Uterus (tissue), 4 donors: Measurements from ENCODE around the gene TTLL7. TPM values are rescaled to one million over a fixed set of nuclear protein-coding genes. Genes with fewer than 3 reads are reported as not detected.

Experiments used
- DNase-seq, 2 donors: peaks; one replicate each; pipeline ENCODE4 v3.0.0-alpha.2; 2019 to 2020
- H3K27ac ChIP-seq, 2 donors: fragments of 200-600 bp; sonication (generic); 1 replicate in 1 of 2; 2 replicates in 1 of 2; pipeline ENCODE4 v1.5.1; 2016 to 2018
- H3K27me3 ChIP-seq, 2 donors: fragments of 200-600 bp; sonication (generic); one replicate each; pipeline ENCODE4 v1.5.1; 2018 to 2019; ENCODE audit warnings: control low read depth in 1 of 2
- H3K36me3 ChIP-seq, 2 donors: fragments of 200-600 bp; sonication (generic); one replicate each; pipeline ENCODE4 v1.5.1; 2019; ENCODE audit warnings: control low read depth in 1 of 2
- H3K4me1 ChIP-seq, 2 donors: fragments of 200-600 bp; sonication (generic); one replicate each; pipeline ENCODE4 v1.5.1; 2018 to 2019; ENCODE audit warnings: control low read depth in 1 of 2
- H3K4me3 ChIP-seq, 2 donors: fragments of 200-600 bp; sonication (generic); 1 replicate in 1 of 2; 2 replicates in 1 of 2; pipeline ENCODE4 v1.5.1; 2018 to 2019; ENCODE audit warnings: mild to moderate bottlenecking in 1 of 2
- H3K9me3 ChIP-seq, 2 donors: fragments of 200-600 bp; sonication (generic); one replicate each; pipeline ENCODE4 v1.5.1; 2019; ENCODE audit warnings: control low read depth in 1 of 2
- POLR2A ChIP-seq, 2 donors: fragments of 450-650 bp; IDR thresholded peaks; one replicate each; pipeline ENCODE4 v1.6.1; 2016; ENCODE audit warnings: antibody characterized with exemption in 2 of 2, mild to moderate bottlenecking in 1 of 2, moderate library complexity in 1 of 2
- intact Hi-C: fragments of 100-400 bp; cut with DNase I; formaldehyde crosslinking; loops from one replicate; pipeline ENCODE4 v1.15.1; 2023; ENCODE audit warnings: low total_unique reads
- total RNA-seq, 4 donors: library from RNA; depleted of rRNA in 3 of 4; stranded (reverse); fragments of >200 nt in 3 of 4; gene quantifications; one replicate each; pipeline versions ENCODE4 v1.1.0 to v1.2.4, GENCODE V29; 2014 to 2023
- TF ChIP-seq, protein P1 (sequence below), 4 experiments: fragments of 200-600 bp in 2 of 4; fragments of 450-650 bp in 2 of 4; sonication (generic) in 2 of 4; IDR thresholded peaks; one replicate each; pipeline ENCODE4 v1.5.1; 2016 to 2019; ENCODE audit warnings: antibody characterized with exemption in 4 of 4, mild to moderate bottlenecking in 2 of 4, moderate library complexity in 1 of 4
- donor health status: DM: yes; HTN: yes; CAD: no.

The TTLL7 gene
- total RNA-seq, 4 donors from 2014 or later, result 16.2 to 61.0 (median 34.1) TPM

DNA sequence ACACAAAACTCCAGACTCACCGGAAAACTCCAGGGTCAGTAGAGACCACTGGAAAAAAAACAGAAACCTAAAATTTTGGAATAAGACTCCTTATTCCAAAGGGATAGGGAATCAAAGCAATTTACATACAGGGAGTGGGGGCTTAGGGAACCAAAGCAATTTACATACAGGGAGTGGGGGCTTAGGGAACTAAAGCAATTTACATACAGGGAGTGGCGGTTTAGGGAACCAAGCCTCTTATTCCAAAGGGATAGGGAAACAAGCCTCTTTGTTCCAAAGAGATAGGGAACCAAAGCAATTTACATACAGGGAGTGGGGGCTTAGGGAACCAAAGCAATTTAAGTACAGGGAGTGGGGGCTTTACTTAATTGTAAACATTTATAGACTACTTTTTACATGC, 28.4 kb upstream of the TTLL7 start:
- Histone ChIP-seq H3K9me3 (no peaks in the 10 kb centered on the region), H3K27me3 (no peaks in the 10 kb centered on the region), H3K4me1 (no peaks in the 10 kb centered on the region), H3K27ac (no peak overlapping the region), H3K36me3 (no peaks in the 10 kb centered on the region), H3K4me3 (no peak overlapping the region)
- TF ChIP-seq, protein P1, sequence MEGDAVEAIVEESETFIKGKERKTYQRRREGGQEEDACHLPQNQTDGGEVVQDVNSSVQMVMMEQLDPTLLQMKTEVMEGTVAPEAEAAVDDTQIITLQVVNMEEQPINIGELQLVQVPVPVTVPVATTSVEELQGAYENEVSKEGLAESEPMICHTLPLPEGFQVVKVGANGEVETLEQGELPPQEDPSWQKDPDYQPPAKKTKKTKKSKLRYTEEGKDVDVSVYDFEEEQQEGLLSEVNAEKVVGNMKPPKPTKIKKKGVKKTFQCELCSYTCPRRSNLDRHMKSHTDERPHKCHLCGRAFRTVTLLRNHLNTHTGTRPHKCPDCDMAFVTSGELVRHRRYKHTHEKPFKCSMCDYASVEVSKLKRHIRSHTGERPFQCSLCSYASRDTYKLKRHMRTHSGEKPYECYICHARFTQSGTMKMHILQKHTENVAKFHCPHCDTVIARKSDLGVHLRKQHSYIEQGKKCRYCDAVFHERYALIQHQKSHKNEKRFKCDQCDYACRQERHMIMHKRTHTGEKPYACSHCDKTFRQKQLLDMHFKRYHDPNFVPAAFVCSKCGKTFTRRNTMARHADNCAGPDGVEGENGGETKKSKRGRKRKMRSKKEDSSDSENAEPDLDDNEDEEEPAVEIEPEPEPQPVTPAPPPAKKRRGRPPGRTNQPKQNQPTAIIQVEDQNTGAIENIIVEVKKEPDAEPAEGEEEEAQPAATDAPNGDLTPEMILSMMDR (IDR thresholded peaks at IDR 0.05), result no peak
- TF ChIP-seq POLR2A (IDR thresholded peaks at IDR 0.05), result no peak
- DNase-seq, result no peak
- intact Hi-C loops, result no loop called here

DNA sequence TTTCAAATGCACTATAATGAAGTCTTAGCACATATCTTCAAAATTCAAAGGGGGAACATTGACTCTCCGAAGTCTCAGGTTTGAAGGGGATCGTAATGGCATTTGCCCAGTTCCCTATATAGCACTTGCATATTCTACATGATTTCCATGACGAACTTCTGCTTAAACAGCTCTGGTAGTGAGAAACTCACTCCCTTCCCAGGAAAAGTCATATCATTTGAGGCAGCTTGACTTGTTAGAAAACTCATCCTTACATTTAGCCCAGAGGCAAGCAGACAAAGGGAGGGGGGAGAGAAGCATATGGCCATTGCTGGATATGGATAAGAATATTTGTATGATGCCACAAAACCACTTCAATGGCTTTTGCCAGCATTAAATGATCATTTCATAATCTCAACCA, 27.0 kb upstream of the TTLL7 start:
- TF ChIP-seq POLR2A (IDR thresholded peaks at IDR 0.05), result no peak
- TF ChIP-seq, protein P1 (IDR thresholded peaks at IDR 0.05), result no peak
- intact Hi-C loops, result no loop called here
- H3K4me3 ChIP-seq, result no peak overlapping the region
- no peak overlapping the region for H3K27ac ChIP-seq
- no peak for DNase-seq
- H3K9me3 ChIP-seq, result no peaks in the 10 kb centered on the region
- H3K27me3 ChIP-seq, result no peaks in the 10 kb centered on the region
- no peaks in the 10 kb centered on the region for H3K36me3 ChIP-seq
- no peaks in the 10 kb centered on the region for H3K4me1 ChIP-seq

DNA sequence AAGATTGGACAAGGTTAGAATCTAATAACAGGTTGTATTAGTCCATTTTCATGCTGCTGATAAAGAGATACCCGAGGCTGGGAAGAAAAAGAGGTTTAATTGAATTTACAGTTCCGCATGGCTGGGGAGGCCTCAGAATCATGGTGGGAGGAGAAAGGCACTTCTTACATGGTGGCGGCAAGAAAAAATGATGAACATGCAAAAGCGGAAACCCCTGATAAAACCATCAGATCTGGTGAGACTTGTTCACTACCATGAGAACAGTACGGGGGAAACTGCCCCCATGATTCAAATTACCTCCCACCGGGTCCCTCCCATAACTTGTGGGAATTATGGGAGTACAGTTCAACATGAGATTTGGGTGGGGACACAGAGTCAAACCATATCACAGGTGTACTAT, 22.9 kb upstream of the TTLL7 start:
- H3K9me3 ChIP-seq, result no peaks in the 10 kb centered on the region
- no peaks in the 10 kb centered on the region for H3K27me3 ChIP-seq
- intact Hi-C loops, result no loop called here
- H3K4me3 ChIP-seq, result no peak overlapping the region
- H3K4me1 ChIP-seq, result no peaks in the 10 kb centered on the region
- TF ChIP-seq POLR2A (IDR thresholded peaks at IDR 0.05), result no peak
- TF ChIP-seq, protein P1 (IDR thresholded peaks at IDR 0.05), result no peak
- DNase-seq, result no peak
- H3K27ac ChIP-seq, result no peak overlapping the region
- no peaks in the 10 kb centered on the region for H3K36me3 ChIP-seq

DNA sequence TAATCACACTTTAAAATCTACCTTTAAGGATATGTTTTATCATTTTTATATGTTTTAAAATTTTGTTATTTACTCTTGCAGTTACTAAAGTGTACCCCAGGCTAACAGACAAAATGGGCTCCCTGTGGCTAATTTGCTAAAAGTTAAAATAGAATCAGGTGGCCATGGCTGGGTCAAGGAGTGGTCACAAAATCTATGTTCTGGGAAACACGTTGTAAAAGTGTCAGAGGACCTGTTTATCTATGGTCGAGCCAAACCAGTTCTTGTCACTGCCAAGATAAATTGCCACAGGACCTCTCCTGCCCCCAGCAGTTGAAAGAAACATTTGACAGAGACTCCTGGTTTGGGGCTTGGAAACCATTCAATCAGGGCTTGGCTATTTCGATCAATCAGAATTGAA, 21.2 kb upstream of the TTLL7 start:
- DNase-seq, result no peak
- no peak overlapping the region for H3K4me3 ChIP-seq
- no peak overlapping the region for H3K27ac ChIP-seq
- H3K27me3 ChIP-seq, result no peaks in the 10 kb centered on the region
- no peaks in the 10 kb centered on the region for H3K4me1 ChIP-seq
- TF ChIP-seq, protein P1 (IDR thresholded peaks at IDR 0.05), result no peak
- TF ChIP-seq POLR2A (IDR thresholded peaks at IDR 0.05), result no peak
- H3K36me3 ChIP-seq, result no peaks in the 10 kb centered on the region
- H3K9me3 ChIP-seq, result no peaks in the 10 kb centered on the region
- intact Hi-C loops, result no loop called here

DNA sequence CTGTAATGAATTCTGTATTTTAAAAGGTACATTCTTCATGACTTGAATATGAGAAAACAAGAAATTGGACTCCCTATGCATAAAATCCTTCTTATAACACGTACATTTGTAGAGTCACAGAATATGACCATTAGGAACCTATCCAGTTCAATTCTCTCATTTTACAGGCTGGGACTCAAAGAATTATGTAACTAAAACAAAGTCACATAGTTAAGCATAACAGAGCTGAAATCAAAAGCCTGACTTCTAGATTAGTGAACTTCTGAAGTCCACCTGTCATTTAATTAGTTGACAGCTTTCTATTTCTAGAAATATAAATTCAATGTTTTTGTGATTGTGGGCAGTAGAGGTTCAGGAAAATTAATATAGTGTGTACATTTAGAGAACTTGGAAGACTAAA, 20.3 kb upstream of the TTLL7 start:
- no peaks in the 10 kb centered on the region for H3K4me1 ChIP-seq
- no peak for DNase-seq
- no peaks in the 10 kb centered on the region for H3K36me3 ChIP-seq
- no peaks in the 10 kb centered on the region for H3K27me3 ChIP-seq
- H3K27ac ChIP-seq, result no peak overlapping the region
- H3K9me3 ChIP-seq, result no peaks in the 10 kb centered on the region
- H3K4me3 ChIP-seq, result no peak overlapping the region
- intact Hi-C loops, result no loop called here
- TF ChIP-seq, protein P1 (IDR thresholded peaks at IDR 0.05), result no peak
- no peak for TF ChIP-seq POLR2A (IDR thresholded peaks at IDR 0.05)
